ENCODE measurements around the gene RDH5.

- no peak for TF ChIP-seq EZH2 (IDR thresholded peaks at IDR 0.05)
- TF ChIP-seq CTCF (IDR thresholded peaks at IDR 0.05 in 2 of 3, conservative IDR thresholded peaks at IDR 0.05 in 1 of 3; ENCODE audit: borderline replicate concordance in 1 of 3, insufficient read depth in 1 of 3, low read depth in 2 of 3, low read length in 2 of 3): no peak
- TF ChIP-seq POLR2AphosphoS5 (IDR thresholded peaks at IDR 0.05; ENCODE audit: low read depth, low read length): no peak
- TF ChIP-seq POLR2A (IDR thresholded peaks at IDR 0.05; ENCODE audit: borderline replicate concordance, extremely low read depth, insufficient read depth, insufficient read length): no peak
- no peak for TF ChIP-seq TCF7L2 (IDR thresholded peaks at IDR 0.05; ENCODE audit: borderline replicate concordance, extremely low read depth, insufficient read depth, insufficient read length)
- TF ChIP-seq RAD21 (IDR thresholded peaks at IDR 0.05; ENCODE audit: low read depth): no peak
- TF ChIP-seq EZH2phosphoT487 (IDR thresholded peaks at IDR 0.05; ENCODE audit: borderline replicate concordance): no peak
- TF ChIP-seq CEBPB (IDR thresholded peaks at IDR 0.05; ENCODE audit: low read depth): no peak
Measured at GRCh38 chr12:55675666-55676065, 44.5 kb upstream of the RDH5 start.
